ENCODE data around the gene LAMA1.

DNA sequence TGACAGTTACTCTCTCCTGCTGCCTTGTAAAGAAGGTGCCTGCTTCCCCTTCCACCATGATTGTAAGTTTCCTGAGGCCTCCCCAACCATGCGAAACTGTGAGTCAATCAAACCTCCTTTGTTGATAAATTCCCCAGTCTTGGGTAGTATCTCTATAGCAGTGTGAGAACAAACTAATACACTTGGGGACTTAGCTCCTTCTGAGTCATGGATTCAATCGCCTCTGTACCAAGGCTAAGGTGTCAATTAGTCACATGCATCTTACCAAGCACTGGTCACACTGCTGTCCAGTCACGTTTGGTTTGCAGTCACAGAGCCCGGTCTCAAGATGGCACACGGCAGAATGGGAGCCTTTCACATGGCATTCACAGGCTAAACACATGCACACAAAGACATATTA is 100.6 kb downstream of the LAMA1 start:
- TF ChIP-seq, protein P1, sequence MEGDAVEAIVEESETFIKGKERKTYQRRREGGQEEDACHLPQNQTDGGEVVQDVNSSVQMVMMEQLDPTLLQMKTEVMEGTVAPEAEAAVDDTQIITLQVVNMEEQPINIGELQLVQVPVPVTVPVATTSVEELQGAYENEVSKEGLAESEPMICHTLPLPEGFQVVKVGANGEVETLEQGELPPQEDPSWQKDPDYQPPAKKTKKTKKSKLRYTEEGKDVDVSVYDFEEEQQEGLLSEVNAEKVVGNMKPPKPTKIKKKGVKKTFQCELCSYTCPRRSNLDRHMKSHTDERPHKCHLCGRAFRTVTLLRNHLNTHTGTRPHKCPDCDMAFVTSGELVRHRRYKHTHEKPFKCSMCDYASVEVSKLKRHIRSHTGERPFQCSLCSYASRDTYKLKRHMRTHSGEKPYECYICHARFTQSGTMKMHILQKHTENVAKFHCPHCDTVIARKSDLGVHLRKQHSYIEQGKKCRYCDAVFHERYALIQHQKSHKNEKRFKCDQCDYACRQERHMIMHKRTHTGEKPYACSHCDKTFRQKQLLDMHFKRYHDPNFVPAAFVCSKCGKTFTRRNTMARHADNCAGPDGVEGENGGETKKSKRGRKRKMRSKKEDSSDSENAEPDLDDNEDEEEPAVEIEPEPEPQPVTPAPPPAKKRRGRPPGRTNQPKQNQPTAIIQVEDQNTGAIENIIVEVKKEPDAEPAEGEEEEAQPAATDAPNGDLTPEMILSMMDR (IDR thresholded peaks at IDR 0.05; ENCODE audit: extremely low read depth in 1 of 2, insufficient read depth in 1 of 2, low read depth in 1 of 2, low read length in 2 of 2) = no peak
- TF ChIP-seq POLR2A (IDR thresholded peaks at IDR 0.05; ENCODE audit: low read depth, low read length) (no peak), JUN (IDR thresholded peaks at IDR 0.05; ENCODE audit: borderline replicate concordance, insufficient read depth, insufficient read length, low read depth) (no peak), EZH2 (IDR thresholded peaks at IDR 0.05; ENCODE audit: borderline replicate concordance, low read depth, low read length, severe bottlenecking) (no peak), POLR2AphosphoS5 (IDR thresholded peaks at IDR 0.05; ENCODE audit: insufficient read depth, low read depth, low read length) (no peak), MYC (IDR thresholded peaks at IDR 0.05; ENCODE audit: low read depth, low read length) (no peak), GATA2 (IDR thresholded peaks at IDR 0.05; ENCODE audit: insufficient read depth, insufficient read length, low read depth, low read length) (no peak)
- TF ChIP-seq, protein P2, sequence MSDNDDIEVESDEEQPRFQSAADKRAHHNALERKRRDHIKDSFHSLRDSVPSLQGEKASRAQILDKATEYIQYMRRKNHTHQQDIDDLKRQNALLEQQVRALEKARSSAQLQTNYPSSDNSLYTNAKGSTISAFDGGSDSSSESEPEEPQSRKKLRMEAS (IDR thresholded peaks at IDR 0.05; ENCODE audit: insufficient read depth, insufficient read length) = no peak

Data from endothelial cell of umbilical vein (primary cell).